Osteocyte (in vitro differentiated cells): Measurements from ENCODE around the gene SRC. TPM values are rescaled to one million over a fixed set of nuclear protein-coding genes. Genes with fewer than 3 reads are reported as not detected.

Experiments
- DNase-seq: peaks from one replicate; pipeline ENCODE4 v3.0.0; 2021; ENCODE audit warnings: mixed read lengths; ENCODE audit not compliant: unreplicated experiment; ENCODE audit errors: extremely low spot score
- H3K27ac Mint-ChIP-seq: one replicate; pipeline ENCODE4 v1.8.0; 2021; ENCODE audit warnings: mild to moderate bottlenecking, mixed read lengths; ENCODE audit not compliant: unreplicated experiment
- H3K27me3 Mint-ChIP-seq: one replicate; pipeline ENCODE4 v1.8.0; 2021; ENCODE audit warnings: mixed read lengths; ENCODE audit not compliant: unreplicated experiment
- H3K36me3 Mint-ChIP-seq: one replicate; pipeline ENCODE4 v1.8.0; 2021; ENCODE audit warnings: mixed read lengths; ENCODE audit not compliant: unreplicated experiment
- H3K4me1 Mint-ChIP-seq: one replicate; pipeline ENCODE4 v1.8.0; 2021; ENCODE audit warnings: mixed read lengths; ENCODE audit not compliant: unreplicated experiment
- H3K4me3 Mint-ChIP-seq: one replicate; pipeline ENCODE4 v1.8.0; 2021; ENCODE audit warnings: mild to moderate bottlenecking, moderate library complexity, mixed read lengths; ENCODE audit not compliant: unreplicated experiment
- H3K9me3 Mint-ChIP-seq: one replicate; pipeline ENCODE4 v1.8.0; 2021; ENCODE audit warnings: mixed read lengths; ENCODE audit not compliant: unreplicated experiment
- CTCF ChIP-seq: fragments of 200-600 bp; sonication (generic); IDR thresholded peaks from 2 replicates; pipeline ENCODE4 v1.5.0; 2021; ENCODE audit warnings: antibody characterized with exemption, mild to moderate bottlenecking, moderate library complexity
- total RNA-seq: library from RNA; stranded (reverse); gene quantifications from 2 replicates; pipeline ENCODE4 v1.2.1, GENCODE V29; 2021

The SRC gene
- total RNA-seq, 1 donor from 2014 or later = 32.5 TPM

GRCh38 chr20:37315021-37315451 lies 30.9 kb upstream of the SRC start:
- Mint-ChIP-seq H3K36me3 (peaks cover 18% of the 10 kb centered on the region), H3K27me3 (no peaks in the 10 kb centered on the region), H3K4me3 (no peak overlapping the region), H3K9me3 (no peaks in the 10 kb centered on the region), H3K4me1 (peaks cover 32% of the 10 kb centered on the region), H3K27ac (peak overlapping the region; percentile 43)
- TF ChIP-seq CTCF = no peak
- no peak for DNase-seq

- peak overlapping the region; percentile 43 for H3K27ac Mint-ChIP-seq
- H3K27me3 Mint-ChIP-seq = no peaks in the 10 kb centered on the region
- TF ChIP-seq CTCF = no peak
- no peak for DNase-seq
- peaks cover 14% of the 10 kb centered on the region for H3K36me3 Mint-ChIP-seq
- peaks cover 32% of the 10 kb centered on the region for H3K4me1 Mint-ChIP-seq
- no peak overlapping the region for H3K4me3 Mint-ChIP-seq
- no peaks in the 10 kb centered on the region for H3K9me3 Mint-ChIP-seq
Measured at GRCh38 chr20:37315452-37316110, 30.4 kb upstream of the SRC start.

- H3K4me3 Mint-ChIP-seq = no peak overlapping the region
Measured at GRCh38 chr20:37316116-37316774, 29.7 kb upstream of the SRC start.

GRCh38 chr20:37316775-37317170 lies 29.2 kb upstream of the SRC start:
- no peaks in the 10 kb centered on the region for H3K9me3 Mint-ChIP-seq
- peaks cover 29% of the 10 kb centered on the region for H3K4me1 Mint-ChIP-seq
- no peak for TF ChIP-seq CTCF
- H3K4me3 Mint-ChIP-seq = no peak overlapping the region
- no peak overlapping the region for H3K27ac Mint-ChIP-seq
- H3K27me3 Mint-ChIP-seq = no peaks in the 10 kb centered on the region
- DNase-seq = no peak
- peaks cover 10% of the 10 kb centered on the region for H3K36me3 Mint-ChIP-seq

More at GRCh38 chr20:37316116-37316774, 29.7 kb upstream of the SRC start:
- TF ChIP-seq CTCF = no peak
- Mint-ChIP-seq H3K9me3 (no peaks in the 10 kb centered on the region), H3K27me3 (no peaks in the 10 kb centered on the region), H3K36me3 (peaks cover 10% of the 10 kb centered on the region), H3K4me1 (peaks cover 31% of the 10 kb centered on the region), H3K27ac (peak overlapping the region; percentile 57)
- DNase-seq = no peak

GRCh38 chr20:37317316-37317715 lies 28.6 kb upstream of the SRC start:
- no peak for DNase-seq
- peaks cover 26% of the 10 kb centered on the region for H3K4me1 Mint-ChIP-seq

More at GRCh38 chr20:37317316-37317715, 28.6 kb upstream of the SRC start:
- no peak for TF ChIP-seq CTCF
- Mint-ChIP-seq H3K9me3 (no peaks in the 10 kb centered on the region), H3K27me3 (no peaks in the 10 kb centered on the region), H3K27ac (no peak overlapping the region), H3K36me3 (peaks cover 10% of the 10 kb centered on the region), H3K4me3 (no peak overlapping the region)
